ENCODE data around the gene RC3H1. TPM values are rescaled to one million over a fixed set of nuclear protein-coding genes. Genes with fewer than 3 reads are reported as not detected.

RC3H1 gene
- total and polyA plus RNA-seq, 2 donors (not counting 1 experiment from before 2014, with no cell fraction given): 13.6 to 17.5 TPM

DNA sequence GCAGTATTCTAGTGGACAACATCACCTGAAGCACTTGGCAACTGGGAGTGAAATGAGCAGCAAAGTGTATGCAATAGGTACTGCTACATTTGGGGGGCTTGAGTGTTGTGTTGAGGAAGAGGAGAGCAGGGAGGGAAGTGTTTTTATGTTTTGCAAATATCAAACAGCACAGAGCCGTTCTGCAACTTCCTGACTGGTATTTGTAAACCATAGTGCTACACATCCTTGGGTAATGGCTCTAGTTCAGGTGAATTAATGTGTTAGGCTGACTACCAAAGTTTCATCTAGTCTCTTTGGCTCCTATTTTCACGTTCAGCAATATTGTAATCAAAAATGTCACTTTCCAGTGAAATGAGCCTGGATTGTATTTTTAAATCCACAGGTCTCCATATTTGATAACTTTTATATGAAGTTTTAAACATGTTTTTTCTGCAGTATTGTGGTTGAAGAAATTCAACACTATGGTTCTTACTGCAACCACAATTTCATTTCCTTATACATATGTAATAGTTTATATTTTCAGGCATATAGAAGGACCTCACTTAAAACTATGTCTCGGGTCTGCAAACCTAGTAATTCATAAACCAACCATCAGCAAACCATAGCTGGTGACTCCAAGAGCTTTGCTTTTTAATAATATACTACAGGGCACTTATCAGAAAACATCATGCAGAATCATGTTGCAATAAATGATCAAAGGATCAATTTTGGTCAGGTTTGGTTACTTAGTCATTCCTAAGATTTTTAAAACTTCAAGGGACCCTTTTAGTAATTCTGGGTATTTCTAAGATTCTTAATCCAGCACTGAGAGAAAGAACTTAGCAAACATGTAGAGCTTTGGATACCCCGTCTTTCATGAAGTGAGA, 135.2 kb downstream of the RC3H1 start:
- H2AFZ ChIP-seq (ENCODE audit: low read length): no peak overlapping the region
- no peak overlapping the region for H3K4me2 ChIP-seq (ENCODE audit: extremely low read depth, insufficient read depth, low read length)
- TF ChIP-seq, protein P1, sequence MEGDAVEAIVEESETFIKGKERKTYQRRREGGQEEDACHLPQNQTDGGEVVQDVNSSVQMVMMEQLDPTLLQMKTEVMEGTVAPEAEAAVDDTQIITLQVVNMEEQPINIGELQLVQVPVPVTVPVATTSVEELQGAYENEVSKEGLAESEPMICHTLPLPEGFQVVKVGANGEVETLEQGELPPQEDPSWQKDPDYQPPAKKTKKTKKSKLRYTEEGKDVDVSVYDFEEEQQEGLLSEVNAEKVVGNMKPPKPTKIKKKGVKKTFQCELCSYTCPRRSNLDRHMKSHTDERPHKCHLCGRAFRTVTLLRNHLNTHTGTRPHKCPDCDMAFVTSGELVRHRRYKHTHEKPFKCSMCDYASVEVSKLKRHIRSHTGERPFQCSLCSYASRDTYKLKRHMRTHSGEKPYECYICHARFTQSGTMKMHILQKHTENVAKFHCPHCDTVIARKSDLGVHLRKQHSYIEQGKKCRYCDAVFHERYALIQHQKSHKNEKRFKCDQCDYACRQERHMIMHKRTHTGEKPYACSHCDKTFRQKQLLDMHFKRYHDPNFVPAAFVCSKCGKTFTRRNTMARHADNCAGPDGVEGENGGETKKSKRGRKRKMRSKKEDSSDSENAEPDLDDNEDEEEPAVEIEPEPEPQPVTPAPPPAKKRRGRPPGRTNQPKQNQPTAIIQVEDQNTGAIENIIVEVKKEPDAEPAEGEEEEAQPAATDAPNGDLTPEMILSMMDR (conservative IDR thresholded peaks at IDR 0.05 in 1 of 2, IDR thresholded peaks at IDR 0.05 in 1 of 2; ENCODE audit: low read depth in 1 of 2, low read length in 2 of 2): no peak
- no peaks in the 10 kb centered on the region for H4K20me1 ChIP-seq (ENCODE audit: control insufficient read depth, extremely low read depth, insufficient read depth, low read length)
- H3K27ac ChIP-seq (ENCODE audit: insufficient read depth, low read length): no peak overlapping the region
- no peak overlapping the region for H3K9ac ChIP-seq (ENCODE audit: insufficient read depth, low read length)
- no peak overlapping the region for H3K4me3 ChIP-seq (replicated peaks in 1 of 4; ENCODE audit: control extremely low read depth in 1 of 4, insufficient read depth in 1 of 4, low read depth in 3 of 4, low read length in 4 of 4)
- no peaks in the 10 kb centered on the region for H3K79me2 ChIP-seq (ENCODE audit: control insufficient read depth, insufficient read depth, low read length)
- no peaks in the 10 kb centered on the region for H3K9me3 ChIP-seq (ENCODE audit: control insufficient read depth, insufficient read depth, low read depth, low read length)
- H3K27me3 ChIP-seq (ENCODE audit: control insufficient read depth, insufficient read depth, low read length): no peaks in the 10 kb centered on the region
- peaks cover 3% of the 10 kb centered on the region for H3K36me3 ChIP-seq (ENCODE audit: control insufficient read depth, insufficient read depth, low read length)
- H3K4me1 ChIP-seq (ENCODE audit: control insufficient read depth, extremely low read depth, insufficient read depth, low read length): no peaks in the 10 kb centered on the region
- DNase-seq (ENCODE audit: low read depth in 2 of 2): no peak

DNA sequence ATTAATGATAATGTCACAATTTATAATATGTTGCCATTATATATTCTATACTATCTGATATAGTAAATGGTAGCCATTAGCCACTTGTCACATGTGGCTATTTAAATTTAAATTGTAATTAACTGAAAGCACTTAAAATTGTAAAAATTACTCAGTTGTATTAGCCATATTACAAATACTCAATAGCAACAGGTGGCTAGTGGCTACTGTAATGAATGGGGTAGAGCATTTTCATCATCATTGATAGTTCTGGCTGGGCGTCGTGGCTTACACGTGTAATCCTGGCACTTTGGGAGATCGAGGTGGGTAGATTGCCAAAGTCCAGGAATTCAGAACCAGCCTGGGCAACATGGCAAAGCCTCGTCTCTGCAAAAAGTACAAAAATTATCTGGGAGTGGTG, 137.5 kb downstream of the RC3H1 start:
- Histone ChIP-seq H3K27me3 (ENCODE audit: control insufficient read depth, insufficient read depth, low read length) (no peaks in the 10 kb centered on the region), H3K79me2 (ENCODE audit: control insufficient read depth, insufficient read depth, low read length) (no peaks in the 10 kb centered on the region), H3K4me3 (replicated peaks in 1 of 4; ENCODE audit: control extremely low read depth in 1 of 4, insufficient read depth in 1 of 4, low read depth in 3 of 4, low read length in 4 of 4) (no peak overlapping the region), H3K36me3 (ENCODE audit: control insufficient read depth, insufficient read depth, low read length) (peaks cover 3% of the 10 kb centered on the region), H3K9me3 (ENCODE audit: control insufficient read depth, insufficient read depth, low read depth, low read length) (no peaks in the 10 kb centered on the region), H2AFZ (ENCODE audit: low read length) (no peak overlapping the region), H3K9ac (ENCODE audit: insufficient read depth, low read length) (no peak overlapping the region), H3K4me2 (ENCODE audit: extremely low read depth, insufficient read depth, low read length) (no peak overlapping the region), H4K20me1 (ENCODE audit: control insufficient read depth, extremely low read depth, insufficient read depth, low read length) (no peaks in the 10 kb centered on the region), H3K27ac (ENCODE audit: insufficient read depth, low read length) (no peak overlapping the region), H3K4me1 (ENCODE audit: control insufficient read depth, extremely low read depth, insufficient read depth, low read length) (no peaks in the 10 kb centered on the region)
- TF ChIP-seq, protein P1 (conservative IDR thresholded peaks at IDR 0.05 in 1 of 2, IDR thresholded peaks at IDR 0.05 in 1 of 2; ENCODE audit: low read depth in 1 of 2, low read length in 2 of 2): no peak
- no peak for TF ChIP-seq EZH2 (IDR thresholded peaks at IDR 0.05; ENCODE audit: low read length, missing control alignments)
- no peak for DNase-seq (ENCODE audit: low read depth in 2 of 2)

Other genes starting within 250 kb of the RC3H1 start
- gene DARS2, start 197.7 kb downstream of the RC3H1 start, total RNA-seq: 12.3 and 17.8 TPM in 2 replicates
- 19.5 and 26.7 TPM in 2 replicates for gene DARS2, start 197.7 kb downstream of the RC3H1 start, polyA plus RNA-seq
- gene CENPL, start 197.5 kb downstream of the RC3H1 start, total RNA-seq: 7.2 and 16.0 TPM in 2 replicates
- 9.9 and 16.5 TPM in 2 replicates for gene CENPL, start 197.5 kb downstream of the RC3H1 start, polyA plus RNA-seq
- gene GAS5, start 154.4 kb downstream of the RC3H1 start, total RNA-seq: 502 and 1,016 TPM in 2 replicates
- gene GAS5, start 154.4 kb downstream of the RC3H1 start, polyA plus RNA-seq: 451 and 810 TPM in 2 replicates
- gene ZBTB37, start 154.0 kb downstream of the RC3H1 start, total RNA-seq: 6.7 and 8.3 TPM in 2 replicates
- gene ZBTB37, start 154.0 kb downstream of the RC3H1 start, polyA plus RNA-seq: 2.4 and 3.0 TPM in 2 replicates
- gene SERPINC1, start 105.0 kb downstream of the RC3H1 start, total RNA-seq: under 0.01 TPM in 1 of 2 replicates, not detected in the other
- 0.06 TPM in 1 of 2 replicates, not detected in the other for gene SERPINC1, start 105.0 kb downstream of the RC3H1 start, polyA plus RNA-seq
- gene RABGAP1L, start 137.2 kb upstream of the RC3H1 start, total RNA-seq: 23.4 and 36.5 TPM in 2 replicates
- gene RABGAP1L, start 137.2 kb upstream of the RC3H1 start, polyA plus RNA-seq: 20.8 and 33.8 TPM in 2 replicates

All from fibroblast of lung (primary cell).